HCT116 (cell line): Measurements from ENCODE around the gene SPG11. TPM values are rescaled to one million over a fixed set of nuclear protein-coding genes. Genes with fewer than 3 reads are reported as not detected.

Source experiments
- ATAC-seq: fragments of 200-7000 bp; cut with Tn5 transposase; 2 replicates; pipeline ENCODE4 v1.9.1; 2020; ENCODE audit warnings: mild to moderate bottlenecking, moderate library complexity
- BruUV-seq: library from RNA; stranded (reverse); fragments of 400-500 nt; replicated peaks from 2 replicates; lab custom pipeline; 2021; lab: Mats Ljungman, UMichigan
- CTCF ChIA-PET: fragments of 300-600 bp; sonication (Branson Sonifier 250); formaldehyde crosslinking; loops from one replicate; lab custom pipeline; 2021; ENCODE audit warnings: antibody characterized with exemption; lab: Charles Lee
- POLR2A ChIA-PET: fragments of 300-600, 350-600 bp; sonication (Branson Sonifier 250); formaldehyde crosslinking; loops from one replicate; lab custom pipeline; 2021; ENCODE audit warnings: antibody characterized with exemption; lab: Charles Lee
- RAD21 ChIA-PET, 2 experiments: fragments of 300-600 bp; sonication (Branson Sonifier 250); formaldehyde crosslinking; loops; one replicate each; lab custom pipeline; 2023; ENCODE audit warnings: low total read pairs in 2 of 2; ENCODE audit not compliant: uncharacterized antibody in 2 of 2, unreplicated experiment in 2 of 2, low non-redundant PET in 1 of 2; lab: Charles Lee
- DNase-seq: peaks from one replicate; pipeline ENCODE4 v3.0.0-alpha.2; 2010; ENCODE audit warnings: low read depth, low spot score
- H2AFZ ChIP-seq: fragments of 200-600 bp; shearing (Covaris generic), sonication (generic); 2 replicates; pipeline ENCODE4 v1.6.1; 2017; ENCODE audit warnings: low read depth, mixed run types, mixed read lengths, antibody characterized with exemption, low read length; ENCODE audit not compliant: poor library complexity, severe bottlenecking
- H3K27ac ChIP-seq: 2 replicates; pipeline ENCODE4 v1.5.1; 2012; ENCODE audit warnings: low read depth, low read length
- H3K27me3 ChIP-seq: fragments of 200-600 bp; sonication (generic); 2 replicates; pipeline ENCODE4 v1.6.1; 2016; ENCODE audit warnings: mixed run types, low read length, mixed read lengths; ENCODE audit not compliant: insufficient read depth
- H3K36me3 ChIP-seq, 2 experiments: fragments of 200-500 bp in 1 of 2; fragments of 200-600 bp in 1 of 2; sonication (Bioruptor generic) in 1 of 2; sonication (generic) in 1 of 2; 2 replicates each; pipeline versions ENCODE4 v1.5.1 to v1.6.1; 2014 to 2016; ENCODE audit warnings: low read length in 2 of 2, inconsistent platforms in 1 of 2, mixed read lengths in 1 of 2, mixed run types in 1 of 2; ENCODE audit not compliant: insufficient read depth in 2 of 2, control insufficient read depth in 1 of 2
- H3K4me1 ChIP-seq, 2 experiments: fragments of 200-600 bp in 1 of 2; sonication (generic) in 1 of 2; 2 replicates each; pipeline versions ENCODE4 v1.5.1 to v1.6.1; 2012 to 2017; ENCODE audit warnings: low read length in 2 of 2, inconsistent platforms in 1 of 2, mild to moderate bottlenecking in 1 of 2, mixed read lengths in 1 of 2, mixed run types in 1 of 2, moderate library complexity in 1 of 2; ENCODE audit not compliant: insufficient read depth in 2 of 2, control insufficient read depth in 1 of 2
- H3K4me2 ChIP-seq: fragments of 200-600 bp; sonication (generic); 2 replicates; pipeline ENCODE4 v1.6.1; 2017; ENCODE audit warnings: mixed run types, low read length, mixed read lengths
- H3K4me3 ChIP-seq, 2 experiments: fragments of 200-600 bp in 1 of 2; sonication (generic) in 1 of 2; replicated peaks in 1 of 2; 2 replicates each; pipeline ENCODE4 v1.5.1; 2011 to 2016; ENCODE audit warnings: low read length in 2 of 2, control low read depth in 1 of 2, low read depth in 1 of 2, mild to moderate bottlenecking in 1 of 2, mixed read lengths in 1 of 2, mixed run types in 1 of 2
- H3K79me2 ChIP-seq: fragments of 200-600 bp; sonication (generic); 2 replicates; pipeline ENCODE4 v1.6.1; 2017; ENCODE audit warnings: mild to moderate bottlenecking, mixed run types, low read length, moderate library complexity, mixed read lengths; ENCODE audit not compliant: insufficient read depth
- H3K9ac ChIP-seq: fragments of 200-600 bp; sonication (generic); 2 replicates; pipeline ENCODE4 v1.6.1; 2016; ENCODE audit warnings: low read length, mixed read lengths
- H3K9me2 ChIP-seq: fragments of 200-600 bp; sonication (generic), shearing (Covaris generic); 2 replicates; pipeline ENCODE4 v1.6.1; 2017; ENCODE audit warnings: mixed run types, mild to moderate bottlenecking, moderate library complexity; ENCODE audit not compliant: insufficient read depth
- H3K9me3 ChIP-seq, 2 experiments: fragments of 200-500 bp in 1 of 2; fragments of 200-600 bp in 1 of 2; sonication (Bioruptor generic) in 1 of 2; sonication (generic) in 1 of 2; 2 replicates each; pipeline ENCODE4 v1.6.1; 2014 to 2017; ENCODE audit warnings: low read length in 2 of 2, mixed read lengths in 2 of 2, inconsistent platforms in 1 of 2, low read depth in 1 of 2, mild to moderate bottlenecking in 1 of 2, mixed run types in 1 of 2, moderate library complexity in 1 of 2; ENCODE audit not compliant: control insufficient read depth in 1 of 2, insufficient read depth in 1 of 2
- H4K20me1 ChIP-seq: fragments of 200-600 bp; sonication (generic), shearing (Covaris generic); 2 replicates; pipeline ENCODE4 v1.6.1; 2017; ENCODE audit warnings: mixed run types, mild to moderate bottlenecking, moderate library complexity; ENCODE audit not compliant: insufficient read depth
- CBX3 ChIP-seq: IDR thresholded peaks from 2 replicates; pipeline ENCODE4 v1.6.1; 2012; ENCODE audit warnings: low read depth
- CTCF ChIP-seq, 3 experiments: fragments of 200-600 bp in 1 of 3; sonication (generic) in 1 of 3; IDR thresholded peaks in 2 of 3; conservative IDR thresholded peaks in 1 of 3; 2 replicates each; pipeline ENCODE4 v1.5.1; 2012 to 2017; ENCODE audit warnings: low read depth in 2 of 3, low read length in 2 of 3, antibody characterized with exemption in 1 of 3, borderline replicate concordance in 1 of 3, control low read depth in 1 of 3, mild to moderate bottlenecking in 1 of 3, mixed read lengths in 1 of 3, mixed run types in 1 of 3, moderate library complexity in 1 of 3; ENCODE audit not compliant: insufficient read depth in 1 of 3
- ELF1 ChIP-seq: IDR thresholded peaks from 2 replicates; pipeline ENCODE4 v1.6.1; 2012; ENCODE audit warnings: low read depth, borderline replicate concordance
- POLR2AphosphoS5 ChIP-seq: IDR thresholded peaks from 2 replicates; pipeline ENCODE4 v1.6.1; 2011; ENCODE audit warnings: mild to moderate bottlenecking, low read depth, low read length, moderate library complexity
- RAD21 ChIP-seq: IDR thresholded peaks from 2 replicates; pipeline ENCODE4 v1.6.1; 2012; ENCODE audit warnings: low read depth, mild to moderate bottlenecking
- REST ChIP-seq: IDR thresholded peaks from 2 replicates; pipeline ENCODE4 v1.6.1; 2012; ENCODE audit warnings: low read depth
- SRF ChIP-seq: IDR thresholded peaks from 2 replicates; pipeline ENCODE4 v1.6.1; 2012; ENCODE audit warnings: low read depth
- TCF7L2 ChIP-seq: IDR thresholded peaks from 2 replicates; pipeline ENCODE4 v1.7.0; 2011; ENCODE audit warnings: borderline replicate concordance, inconsistent platforms; ENCODE audit not compliant: insufficient read depth, insufficient read length; ENCODE audit errors: extremely low read depth
- ZBTB33 ChIP-seq: IDR thresholded peaks from 2 replicates; pipeline ENCODE4 v1.6.1; 2011; ENCODE audit warnings: mild to moderate bottlenecking, low read length, moderate library complexity; ENCODE audit not compliant: insufficient replicate concordance; ENCODE audit errors: extremely low read depth
- ZFX ChIP-seq: fragments of 450-650 bp; IDR thresholded peaks from 2 replicates; pipeline ENCODE4 v1.6.1; 2017
- ZNF274 ChIP-seq: fragments of 200-500 bp; sonication (Bioruptor generic); IDR thresholded peaks from 2 replicates; pipeline ENCODE4 v1.6.1; 2014; ENCODE audit warnings: mild to moderate bottlenecking, low read depth, low read length, inconsistent platforms
- intact Hi-C: fragments of 100-400 bp; cut with micrococcal nuclease; formaldehyde crosslinking; loops from 2 replicates; pipeline ENCODE4 v1.10.0; 2022
- total RNA-seq: library from RNA; stranded (reverse); gene quantifications from one replicate; pipeline ENCODE4 v1.2.1, GENCODE V29; 2021; ENCODE audit not compliant: unreplicated experiment

Gene SPG11
- total RNA-seq, 1 experiment from 2014 or later = 34.8 TPM

GRCh38 chr15:44711743-44712345 is 48.4 kb upstream of the SPG11 start:
- H3K4me3 ChIP-seq = peak overlapping the region; percentile 84 to 93
- peaks cover 11 to 25% of the 10 kb centered on the region in 2 experiments; a peak in 3 of 4 replicates for H3K4me1 ChIP-seq
- no peaks in the 10 kb centered on the region for H3K9me2 ChIP-seq
- peak overlapping the region; percentile 74 for H3K9ac ChIP-seq
- H2AFZ ChIP-seq = no peak overlapping the region
- ATAC-seq = peak; percentile 45
- peak overlapping the region; percentile 69 for H3K27ac ChIP-seq
- ChIA-PET CTCF (interaction anchor here (1.0 to 3.6 kb wide), 5 partner anchors 16 to 48 kb away, joined by 6 to 30 read pairs (median 18); partner anchors contain the start of genes SPG11 and TRIM69), RAD21 (interaction anchor here (0.7 to 1.1 kb wide), 3 partner anchors 48 to 49 kb away, joined by 3 to 5 read pairs (median 5); partner anchors contain the start of gene SPG11 (in 2 of the 2)), POLR2A (interaction anchor here (0.5 to 7.0 kb wide), 13 partner anchors 10 to 175 kb away, joined by 3 to 106 read pairs (median 5); partner anchors contain the start of genes EIF3J, SPG11 and TRIM69)
- H3K27me3 ChIP-seq = no peaks in the 10 kb centered on the region
- peaks cover 16 to 19% of the 10 kb centered on the region in 2 experiments; a peak in 3 of 4 replicates for H3K36me3 ChIP-seq
- H3K9me3 ChIP-seq = no peaks in the 10 kb centered on the region
- H3K79me2 ChIP-seq = peaks cover 41% of the 10 kb centered on the region
- TF ChIP-seq CTCF (IDR thresholded peaks at IDR 0.05 in 2 of 3, conservative IDR thresholded peaks at IDR 0.05 in 1 of 3; ENCODE audit: borderline replicate concordance in 1 of 3, insufficient read depth in 1 of 3, low read depth in 2 of 3, low read length in 2 of 3) (no peak), ZNF274 (no peak), CBX3 (no peak), REST (no peak), SRF (no peak), TCF7L2 (no peak), POLR2AphosphoS5 (no peak), ZBTB33 (no peak), RAD21 (no peak), ZFX (no peak), ELF1 (no peak)
- TSS peak; percentile 65 for BruUV-seq
- intact Hi-C loops = loop anchor here (1.0 kb wide), 1 partner anchor 49 kb away; the partner anchor contains the start of gene SPG11
- no peaks in the 10 kb centered on the region for H4K20me1 ChIP-seq
- H3K4me2 ChIP-seq = peak overlapping the region; percentile 83
- DNase-seq = no peak
